PC-9 (cell line): ENCODE measurements around the gene COPA.

ENCODE experiments used
- EZH2 ChIP-seq: fragments of 200-600 bp; sonication (generic); IDR thresholded peaks from 2 replicates; pipeline ENCODE4 v1.8.0; 2017; ENCODE audit warnings: antibody characterized with exemption, low read depth
- TF ChIP-seq, protein P1 (sequence below): fragments of 200-600 bp; sonication (generic); conservative IDR thresholded peaks from 2 replicates; pipeline ENCODE4 v1.6.1; 2017; ENCODE audit warnings: mixed run types, antibody characterized with exemption, mild to moderate bottlenecking, moderate library complexity

DNA sequence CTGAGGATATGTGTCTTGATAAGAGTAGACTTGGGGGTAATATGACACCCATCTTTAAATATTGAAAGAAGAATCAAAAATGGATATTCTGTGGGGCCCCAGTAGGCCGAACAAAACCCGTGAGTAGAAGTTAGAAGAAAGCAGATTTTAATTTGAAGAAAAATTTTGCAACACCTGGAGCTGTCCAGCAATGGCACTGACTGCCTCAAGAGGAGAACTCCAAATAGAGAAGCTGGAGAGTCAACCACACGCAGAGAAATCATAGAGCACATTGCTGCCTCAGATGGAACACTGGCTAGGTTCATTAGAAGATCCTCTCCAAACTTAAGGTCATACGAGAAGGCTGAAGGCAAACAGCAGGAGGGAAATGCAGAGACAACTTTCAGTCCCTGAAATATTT, 30.6 kb upstream of the COPA start:
- TF ChIP-seq EZH2: no peak
- TF ChIP-seq, protein P1, sequence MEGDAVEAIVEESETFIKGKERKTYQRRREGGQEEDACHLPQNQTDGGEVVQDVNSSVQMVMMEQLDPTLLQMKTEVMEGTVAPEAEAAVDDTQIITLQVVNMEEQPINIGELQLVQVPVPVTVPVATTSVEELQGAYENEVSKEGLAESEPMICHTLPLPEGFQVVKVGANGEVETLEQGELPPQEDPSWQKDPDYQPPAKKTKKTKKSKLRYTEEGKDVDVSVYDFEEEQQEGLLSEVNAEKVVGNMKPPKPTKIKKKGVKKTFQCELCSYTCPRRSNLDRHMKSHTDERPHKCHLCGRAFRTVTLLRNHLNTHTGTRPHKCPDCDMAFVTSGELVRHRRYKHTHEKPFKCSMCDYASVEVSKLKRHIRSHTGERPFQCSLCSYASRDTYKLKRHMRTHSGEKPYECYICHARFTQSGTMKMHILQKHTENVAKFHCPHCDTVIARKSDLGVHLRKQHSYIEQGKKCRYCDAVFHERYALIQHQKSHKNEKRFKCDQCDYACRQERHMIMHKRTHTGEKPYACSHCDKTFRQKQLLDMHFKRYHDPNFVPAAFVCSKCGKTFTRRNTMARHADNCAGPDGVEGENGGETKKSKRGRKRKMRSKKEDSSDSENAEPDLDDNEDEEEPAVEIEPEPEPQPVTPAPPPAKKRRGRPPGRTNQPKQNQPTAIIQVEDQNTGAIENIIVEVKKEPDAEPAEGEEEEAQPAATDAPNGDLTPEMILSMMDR: no peak
